ENCODE measurements around the gene KLF6. TPM values are rescaled to one million over a fixed set of nuclear protein-coding genes. Genes with fewer than 3 reads are reported as not detected.

Gene KLF6
- total RNA-seq, 1 donor from 2014 or later, result 319 TPM

GRCh38 chr10:3802526-3803265, 17.7 kb upstream of the KLF6 start:
- no peak overlapping the region for H3K27ac Mint-ChIP-seq (ENCODE audit: unreplicated experiment)
- no peak for TF ChIP-seq EZH2 (IDR thresholded peaks at IDR 0.05; ENCODE audit: insufficient read depth, low read length)
- TF ChIP-seq, protein P1, sequence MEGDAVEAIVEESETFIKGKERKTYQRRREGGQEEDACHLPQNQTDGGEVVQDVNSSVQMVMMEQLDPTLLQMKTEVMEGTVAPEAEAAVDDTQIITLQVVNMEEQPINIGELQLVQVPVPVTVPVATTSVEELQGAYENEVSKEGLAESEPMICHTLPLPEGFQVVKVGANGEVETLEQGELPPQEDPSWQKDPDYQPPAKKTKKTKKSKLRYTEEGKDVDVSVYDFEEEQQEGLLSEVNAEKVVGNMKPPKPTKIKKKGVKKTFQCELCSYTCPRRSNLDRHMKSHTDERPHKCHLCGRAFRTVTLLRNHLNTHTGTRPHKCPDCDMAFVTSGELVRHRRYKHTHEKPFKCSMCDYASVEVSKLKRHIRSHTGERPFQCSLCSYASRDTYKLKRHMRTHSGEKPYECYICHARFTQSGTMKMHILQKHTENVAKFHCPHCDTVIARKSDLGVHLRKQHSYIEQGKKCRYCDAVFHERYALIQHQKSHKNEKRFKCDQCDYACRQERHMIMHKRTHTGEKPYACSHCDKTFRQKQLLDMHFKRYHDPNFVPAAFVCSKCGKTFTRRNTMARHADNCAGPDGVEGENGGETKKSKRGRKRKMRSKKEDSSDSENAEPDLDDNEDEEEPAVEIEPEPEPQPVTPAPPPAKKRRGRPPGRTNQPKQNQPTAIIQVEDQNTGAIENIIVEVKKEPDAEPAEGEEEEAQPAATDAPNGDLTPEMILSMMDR (IDR thresholded peaks at IDR 0.05; ENCODE audit: insufficient read depth, low read depth, low read length), result no peak
- H3K4me1 ChIP-seq (ENCODE audit: insufficient read depth, low read length), result peaks cover 41% of the 10 kb centered on the region
- no peak overlapping the region for H3K9ac ChIP-seq (ENCODE audit: low read length)
- no peak overlapping the region for H3K4me3 ChIP-seq (ENCODE audit: insufficient read depth, low read depth, low read length)
- H4K20me1 ChIP-seq (ENCODE audit: insufficient read depth, low read length), result no peaks in the 10 kb centered on the region
- H2AFZ ChIP-seq (ENCODE audit: low read depth, low read length), result no peak overlapping the region
- H3K27ac ChIP-seq (ENCODE audit: low read depth, low read length), result no peak overlapping the region
- H3K9me3 Mint-ChIP-seq (ENCODE audit: unreplicated experiment), result peaks cover 6% of the 10 kb centered on the region
- no peaks in the 10 kb centered on the region for H3K9me3 ChIP-seq (ENCODE audit: insufficient read depth, low read depth, low read length)
- H3K36me3 Mint-ChIP-seq (ENCODE audit: low read depth, unreplicated experiment), result no peaks in the 10 kb centered on the region
- no peaks in the 10 kb centered on the region for H3K36me3 ChIP-seq (ENCODE audit: insufficient read depth, low read length)
- H3K4me2 ChIP-seq (ENCODE audit: low read length), result no peak overlapping the region
- H3K4me3 Mint-ChIP-seq (ENCODE audit: unreplicated experiment), result no peak overlapping the region
- DNase-seq (ENCODE audit: low read depth) (no peak), FAIRE-seq (peak; percentile 49)
- no peaks in the 10 kb centered on the region for H3K27me3 Mint-ChIP-seq (ENCODE audit: low read depth, unreplicated experiment)
- peaks cover 44% of the 10 kb centered on the region for H3K4me1 Mint-ChIP-seq (ENCODE audit: low read depth, unreplicated experiment)
- H3K79me2 ChIP-seq (ENCODE audit: insufficient read depth, low read length), result no peaks in the 10 kb centered on the region
- no peaks in the 10 kb centered on the region for H3K27me3 ChIP-seq (ENCODE audit: insufficient read depth, low read length)

- no peaks in the 10 kb centered on the region for H3K36me3 ChIP-seq (ENCODE audit: insufficient read depth, low read length)
- no peaks in the 10 kb centered on the region for H3K36me3 Mint-ChIP-seq (ENCODE audit: low read depth, unreplicated experiment)
- DNase-seq (ENCODE audit: low read depth) (no peak), FAIRE-seq (no peak)
- H4K20me1 ChIP-seq (ENCODE audit: insufficient read depth, low read length), result no peaks in the 10 kb centered on the region
- no peaks in the 10 kb centered on the region for H3K27me3 Mint-ChIP-seq (ENCODE audit: low read depth, unreplicated experiment)
- no peak overlapping the region for H3K9ac ChIP-seq (ENCODE audit: low read length)
- no peak overlapping the region for H3K27ac Mint-ChIP-seq (ENCODE audit: unreplicated experiment)
- no peaks in the 10 kb centered on the region for H3K27me3 ChIP-seq (ENCODE audit: insufficient read depth, low read length)
- H3K9me3 ChIP-seq (ENCODE audit: insufficient read depth, low read depth, low read length), result no peaks in the 10 kb centered on the region
- H3K79me2 ChIP-seq (ENCODE audit: insufficient read depth, low read length), result no peaks in the 10 kb centered on the region
- no peak overlapping the region for H3K27ac ChIP-seq (ENCODE audit: low read depth, low read length)
- peaks cover 31% of the 10 kb centered on the region for H3K4me1 ChIP-seq (ENCODE audit: insufficient read depth, low read length)
- H3K4me3 ChIP-seq (ENCODE audit: insufficient read depth, low read depth, low read length), result no peak overlapping the region
- no peak for TF ChIP-seq EZH2 (IDR thresholded peaks at IDR 0.05; ENCODE audit: insufficient read depth, low read length)
- TF ChIP-seq, protein P1 (IDR thresholded peaks at IDR 0.05; ENCODE audit: insufficient read depth, low read depth, low read length), result no peak
- H3K4me1 Mint-ChIP-seq (ENCODE audit: low read depth, unreplicated experiment), result peaks cover 34% of the 10 kb centered on the region
- H3K4me2 ChIP-seq (ENCODE audit: low read length), result no peak overlapping the region
- peaks cover 8% of the 10 kb centered on the region for H3K9me3 Mint-ChIP-seq (ENCODE audit: unreplicated experiment)
- peak overlapping the region; percentile 11 for H3K4me3 Mint-ChIP-seq (ENCODE audit: unreplicated experiment)
- H2AFZ ChIP-seq (ENCODE audit: low read depth, low read length), result no peak overlapping the region
Measured at GRCh38 chr10:3801558-3802192, 16.7 kb upstream of the KLF6 start.

GRCh38 chr10:3800586-3800985, 15.6 kb upstream of the KLF6 start:
- no peaks in the 10 kb centered on the region for H3K36me3 ChIP-seq (ENCODE audit: insufficient read depth, low read length)
- no peak overlapping the region for H3K9ac ChIP-seq (ENCODE audit: low read length)
- FAIRE-seq (no peak), DNase-seq (ENCODE audit: low read depth) (no peak)
- no peaks in the 10 kb centered on the region for H4K20me1 ChIP-seq (ENCODE audit: insufficient read depth, low read length)
- no peaks in the 10 kb centered on the region for H3K79me2 ChIP-seq (ENCODE audit: insufficient read depth, low read length)
- peaks cover 20% of the 10 kb centered on the region for H3K4me1 ChIP-seq (ENCODE audit: insufficient read depth, low read length)
- no peaks in the 10 kb centered on the region for H3K9me3 ChIP-seq (ENCODE audit: insufficient read depth, low read depth, low read length)
- H3K27ac ChIP-seq (ENCODE audit: low read depth, low read length), result no peak overlapping the region
- Mint-ChIP-seq H3K9me3 (ENCODE audit: unreplicated experiment) (peaks cover 16% of the 10 kb centered on the region), H3K36me3 (ENCODE audit: low read depth, unreplicated experiment) (no peaks in the 10 kb centered on the region), H3K27me3 (ENCODE audit: low read depth, unreplicated experiment) (no peaks in the 10 kb centered on the region), H3K4me3 (ENCODE audit: unreplicated experiment) (no peak overlapping the region), H3K27ac (ENCODE audit: unreplicated experiment) (no peak overlapping the region), H3K4me1 (ENCODE audit: low read depth, unreplicated experiment) (peaks cover 23% of the 10 kb centered on the region)
- H3K27me3 ChIP-seq (ENCODE audit: insufficient read depth, low read length), result no peaks in the 10 kb centered on the region
- no peak overlapping the region for H2AFZ ChIP-seq (ENCODE audit: low read depth, low read length)
- H3K4me2 ChIP-seq (ENCODE audit: low read length), result no peak overlapping the region
- H3K4me3 ChIP-seq (ENCODE audit: insufficient read depth, low read depth, low read length), result no peak overlapping the region
- TF ChIP-seq, protein P1 (IDR thresholded peaks at IDR 0.05; ENCODE audit: insufficient read depth, low read depth, low read length), result no peak
- TF ChIP-seq EZH2 (IDR thresholded peaks at IDR 0.05; ENCODE audit: insufficient read depth, low read length), result no peak

Measured in astrocyte (in vitro differentiated cells and primary cell).